Ovary (tissue), 3 donors: Measurements from ENCODE around the gene TRMT13.

Experiments used
- EP300 ChIP-seq: sonication (generic); formaldehyde crosslinking; IDR thresholded peaks from one replicate; pipeline ENCODE4 v1.6.1; 2017; ENCODE audit warnings: antibody characterized with exemption
- POLR2A ChIP-seq: fragments of 450-650 bp; IDR thresholded peaks from one replicate; pipeline ENCODE4 v1.6.1; 2017; ENCODE audit warnings: antibody characterized with exemption, mild to moderate bottlenecking, moderate library complexity
- TF ChIP-seq, protein P1 (sequence below), 3 donors: fragments of 450-650 bp in 2 of 3; fragments of 200-600 bp in 1 of 3; IDR thresholded peaks; one replicate each; pipeline versions ENCODE4 v1.5.1 to v1.8.0; 2016 to 2022; ENCODE audit warnings: antibody characterized with exemption in 3 of 3, mild to moderate bottlenecking in 1 of 3
- donor health status: DM: no; HTN: no; CAD: no.

DNA sequence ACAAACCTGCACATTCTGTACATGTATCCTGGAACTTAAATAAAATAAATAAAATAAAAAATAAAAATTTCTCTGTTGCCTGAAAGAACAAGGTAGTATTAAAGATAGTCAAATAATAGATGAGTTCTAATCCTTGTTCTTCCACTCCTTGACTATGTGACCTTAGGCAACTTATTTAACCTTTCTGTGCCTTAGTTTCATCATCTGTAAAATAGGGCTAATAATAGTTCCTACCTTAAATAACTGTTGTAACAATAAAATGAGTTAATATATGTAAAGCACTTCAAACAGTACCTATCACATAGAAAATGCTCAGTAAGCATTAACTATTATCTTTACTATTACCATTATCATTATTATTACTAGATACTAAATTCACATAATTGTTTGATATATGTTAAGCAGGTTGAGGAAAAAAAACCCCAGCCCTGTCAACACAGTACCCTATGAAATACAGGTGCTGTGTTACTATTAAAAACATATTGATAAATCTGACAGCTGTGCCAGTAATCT lies 23.4 kb upstream of the TRMT13 start:
- no peak for TF ChIP-seq POLR2A
- no peak for TF ChIP-seq EP300
- TF ChIP-seq, protein P1, sequence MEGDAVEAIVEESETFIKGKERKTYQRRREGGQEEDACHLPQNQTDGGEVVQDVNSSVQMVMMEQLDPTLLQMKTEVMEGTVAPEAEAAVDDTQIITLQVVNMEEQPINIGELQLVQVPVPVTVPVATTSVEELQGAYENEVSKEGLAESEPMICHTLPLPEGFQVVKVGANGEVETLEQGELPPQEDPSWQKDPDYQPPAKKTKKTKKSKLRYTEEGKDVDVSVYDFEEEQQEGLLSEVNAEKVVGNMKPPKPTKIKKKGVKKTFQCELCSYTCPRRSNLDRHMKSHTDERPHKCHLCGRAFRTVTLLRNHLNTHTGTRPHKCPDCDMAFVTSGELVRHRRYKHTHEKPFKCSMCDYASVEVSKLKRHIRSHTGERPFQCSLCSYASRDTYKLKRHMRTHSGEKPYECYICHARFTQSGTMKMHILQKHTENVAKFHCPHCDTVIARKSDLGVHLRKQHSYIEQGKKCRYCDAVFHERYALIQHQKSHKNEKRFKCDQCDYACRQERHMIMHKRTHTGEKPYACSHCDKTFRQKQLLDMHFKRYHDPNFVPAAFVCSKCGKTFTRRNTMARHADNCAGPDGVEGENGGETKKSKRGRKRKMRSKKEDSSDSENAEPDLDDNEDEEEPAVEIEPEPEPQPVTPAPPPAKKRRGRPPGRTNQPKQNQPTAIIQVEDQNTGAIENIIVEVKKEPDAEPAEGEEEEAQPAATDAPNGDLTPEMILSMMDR (IDR thresholded peaks at IDR 0.05) = no peak
